ENCODE results near the gene ACSF3.
A peak's percentile ranks its signal among the peaks of the same experiment; 100 is the strongest.

Gene ACSF3

DNA sequence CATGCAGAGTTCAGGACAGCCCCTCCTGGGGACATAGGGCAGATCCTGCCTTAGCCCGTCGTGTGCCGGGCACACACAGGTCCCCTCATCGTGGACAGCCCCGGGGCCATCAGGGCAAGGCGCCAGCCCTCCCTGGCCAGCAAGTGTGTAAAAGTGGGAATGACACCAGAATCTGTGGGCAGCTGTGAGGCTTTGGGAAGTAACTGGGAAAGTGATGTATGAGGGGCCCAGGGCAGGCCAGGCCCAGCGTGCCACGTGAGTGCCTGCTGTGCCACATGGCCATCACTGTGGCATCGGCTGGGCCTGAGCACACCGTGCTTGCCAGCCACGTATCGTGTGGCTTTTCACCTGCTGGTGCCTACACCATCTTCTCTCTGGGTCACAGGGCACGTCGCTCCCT, 26.6 kb downstream of the ACSF3 start:
- Mint-ChIP-seq H3K4me3 (no peak overlapping the region), H3K4me1 (ENCODE audit: low read depth) (peaks cover 41% of the 10 kb centered on the region), H3K27ac (peak overlapping the region; percentile 50), H3K27me3 (no peaks in the 10 kb centered on the region), H3K36me3 (ENCODE audit: low read depth) (peaks cover 92% of the 10 kb centered on the region), H3K9me3 (no peaks in the 10 kb centered on the region)
- intact Hi-C loops (cut with micrococcal nuclease) = no loop called here

DNA sequence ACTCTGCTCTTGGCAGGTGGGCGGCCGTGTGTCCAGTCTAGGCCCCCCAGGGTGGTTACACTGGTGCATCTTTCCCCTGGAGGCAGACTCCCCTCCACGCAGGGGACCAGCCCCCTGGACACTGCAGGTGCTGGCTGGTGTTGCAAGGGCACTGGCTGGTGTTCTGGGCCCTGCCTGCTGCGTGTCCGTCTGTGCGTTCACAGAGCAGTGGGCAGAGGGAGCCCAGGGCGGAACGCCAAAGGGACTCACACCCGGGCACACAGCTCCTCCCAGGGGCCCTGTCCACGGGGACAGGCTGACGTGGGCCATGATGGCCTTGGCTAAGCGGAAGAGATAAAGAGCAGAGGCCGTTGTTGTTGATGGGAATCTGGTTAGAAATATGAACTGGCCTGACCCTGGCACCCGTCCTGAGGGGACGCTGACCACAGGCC, 27.3 kb downstream of the ACSF3 start:
- H3K4me1 Mint-ChIP-seq (ENCODE audit: low read depth) = peaks cover 34% of the 10 kb centered on the region
- H3K9me3 Mint-ChIP-seq = no peaks in the 10 kb centered on the region
- H3K27ac Mint-ChIP-seq = no peak overlapping the region
- H3K27me3 Mint-ChIP-seq = no peaks in the 10 kb centered on the region
- no peak overlapping the region for H3K4me3 Mint-ChIP-seq
- peaks cover 97% of the 10 kb centered on the region for H3K36me3 Mint-ChIP-seq (ENCODE audit: low read depth)
- intact Hi-C loops (cut with micrococcal nuclease) = no loop called here

- Mint-ChIP-seq H3K36me3 (ENCODE audit: low read depth) (peaks cover 95% of the 10 kb centered on the region), H3K27me3 (no peaks in the 10 kb centered on the region), H3K9me3 (no peaks in the 10 kb centered on the region), H3K4me1 (ENCODE audit: low read depth) (peaks cover 27% of the 10 kb centered on the region), H3K4me3 (no peak overlapping the region), H3K27ac (no peak overlapping the region)
- intact Hi-C loops (cut with micrococcal nuclease) = no loop called here
Observed at GRCh38 chr16:89121691-89122321, 28.2 kb downstream of the ACSF3 start.

DNA sequence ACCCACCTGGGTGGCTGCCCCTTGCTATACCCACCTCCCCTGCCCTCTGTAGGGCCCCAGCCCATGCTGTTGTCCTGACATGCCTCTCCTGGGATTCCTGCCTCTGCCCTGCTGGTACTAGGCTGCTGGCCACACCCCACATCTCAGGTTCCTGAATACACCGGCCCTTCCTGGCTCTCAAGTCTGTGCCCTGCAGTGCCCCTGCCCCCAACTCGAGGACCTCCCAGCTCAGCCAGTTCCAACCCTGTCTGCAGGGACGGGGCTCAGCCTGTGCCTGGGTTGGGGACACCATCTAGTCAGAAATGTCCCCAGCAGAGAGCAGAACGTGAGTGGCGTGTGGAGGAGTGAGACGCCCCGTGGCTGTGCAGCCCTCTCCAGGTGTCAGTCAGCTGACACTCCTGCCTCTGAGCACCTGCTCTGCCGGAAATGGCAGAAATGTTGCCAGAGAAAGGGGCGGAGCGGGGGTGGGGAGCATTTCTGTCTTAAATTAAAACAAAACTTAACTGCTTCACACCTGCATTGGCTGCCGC, 28.7 kb downstream of the ACSF3 start:
- H3K4me3 Mint-ChIP-seq = no peak overlapping the region
- intact Hi-C loops (cut with micrococcal nuclease) = no loop called here
- H3K27ac Mint-ChIP-seq = no peak overlapping the region
- H3K9me3 Mint-ChIP-seq = no peaks in the 10 kb centered on the region
- no peaks in the 10 kb centered on the region for H3K27me3 Mint-ChIP-seq
- peaks cover 21% of the 10 kb centered on the region for H3K4me1 Mint-ChIP-seq (ENCODE audit: low read depth)
- H3K36me3 Mint-ChIP-seq (ENCODE audit: low read depth) = peaks cover 95% of the 10 kb centered on the region

GRCh38 chr16:89123001-89123830, 29.6 kb downstream of the ACSF3 start:
- Mint-ChIP-seq H3K4me3 (no peak overlapping the region), H3K36me3 (ENCODE audit: low read depth) (peaks cover 93% of the 10 kb centered on the region), H3K27ac (no peak overlapping the region), H3K27me3 (no peaks in the 10 kb centered on the region), H3K4me1 (ENCODE audit: low read depth) (peaks cover 14% of the 10 kb centered on the region), H3K9me3 (no peaks in the 10 kb centered on the region)
- intact Hi-C loops (cut with micrococcal nuclease) = no loop called here

DNA sequence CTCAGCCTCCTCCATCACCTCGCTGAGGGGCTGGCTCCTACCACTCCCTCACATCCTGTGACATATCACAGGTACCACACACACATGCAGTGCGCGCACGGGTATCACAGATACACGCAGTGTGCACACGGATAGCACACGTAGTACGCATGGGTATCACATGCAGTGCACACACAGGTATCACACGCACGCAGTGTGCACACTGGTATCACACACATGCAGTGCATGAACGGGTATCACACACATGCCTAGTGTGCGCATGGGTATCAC, 30.1 kb downstream of the ACSF3 start:
- Mint-ChIP-seq H3K4me3 (no peak overlapping the region), H3K4me1 (ENCODE audit: low read depth) (peaks cover 9% of the 10 kb centered on the region), H3K27ac (no peak overlapping the region), H3K27me3 (no peaks in the 10 kb centered on the region), H3K9me3 (no peaks in the 10 kb centered on the region), H3K36me3 (ENCODE audit: low read depth) (peaks cover 93% of the 10 kb centered on the region)
- intact Hi-C loops (cut with micrococcal nuclease) = no loop called here

GRCh38 chr16:89129378-89129777, 35.7 kb downstream of the ACSF3 start:
- peaks cover 95% of the 10 kb centered on the region for H3K36me3 Mint-ChIP-seq (ENCODE audit: low read depth)
- no peaks in the 10 kb centered on the region for H3K27me3 Mint-ChIP-seq
- H3K4me3 Mint-ChIP-seq = no peak overlapping the region
- H3K9me3 Mint-ChIP-seq = peaks cover 16% of the 10 kb centered on the region
- H3K27ac Mint-ChIP-seq = no peak overlapping the region
- H3K4me1 Mint-ChIP-seq (ENCODE audit: low read depth) = no peaks in the 10 kb centered on the region
- intact Hi-C loops (cut with micrococcal nuclease) = no loop called here

GRCh38 chr16:89130448-89130847, 36.8 kb downstream of the ACSF3 start:
- Mint-ChIP-seq H3K4me1 (ENCODE audit: low read depth) (no peaks in the 10 kb centered on the region), H3K9me3 (peaks cover 16% of the 10 kb centered on the region), H3K27me3 (no peaks in the 10 kb centered on the region), H3K36me3 (ENCODE audit: low read depth) (peaks cover 95% of the 10 kb centered on the region), H3K4me3 (no peak overlapping the region), H3K27ac (no peak overlapping the region)
- intact Hi-C loops (cut with micrococcal nuclease) = no loop called here

DNA sequence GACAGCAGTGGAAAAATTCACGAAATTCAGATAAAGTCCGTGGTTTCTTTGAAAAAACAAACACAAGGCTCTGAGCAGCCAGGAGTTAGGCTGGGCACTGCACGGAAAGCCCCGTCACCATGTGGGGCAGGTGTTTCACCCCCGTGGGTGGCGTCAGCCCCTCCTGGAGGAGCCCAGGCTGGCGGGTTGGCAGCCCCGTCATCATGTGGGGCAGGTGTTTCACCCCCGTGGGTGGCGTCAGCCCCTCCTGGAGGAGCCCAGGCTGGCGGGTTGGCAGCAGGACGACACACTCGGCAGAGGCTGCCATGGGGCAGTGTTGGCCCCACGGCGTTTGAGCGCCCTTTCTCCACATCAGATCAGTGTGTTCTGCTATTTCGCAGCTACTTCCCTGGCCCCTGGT, 38.1 kb downstream of the ACSF3 start:
- peaks cover 16% of the 10 kb centered on the region for H3K9me3 Mint-ChIP-seq
- no peaks in the 10 kb centered on the region for H3K27me3 Mint-ChIP-seq
- H3K27ac Mint-ChIP-seq = no peak overlapping the region
- intact Hi-C loops (cut with micrococcal nuclease) = no loop called here
- H3K4me1 Mint-ChIP-seq (ENCODE audit: low read depth) = no peaks in the 10 kb centered on the region
- H3K4me3 Mint-ChIP-seq = no peak overlapping the region
- H3K36me3 Mint-ChIP-seq (ENCODE audit: low read depth) = peaks cover 98% of the 10 kb centered on the region

GRCh38 chr16:89132194-89133005, 38.7 kb downstream of the ACSF3 start:
- no peak overlapping the region for H3K27ac Mint-ChIP-seq
- no peaks in the 10 kb centered on the region for H3K27me3 Mint-ChIP-seq
- intact Hi-C loops (cut with micrococcal nuclease) = no loop called here
- H3K9me3 Mint-ChIP-seq = peaks cover 16% of the 10 kb centered on the region
- H3K36me3 Mint-ChIP-seq (ENCODE audit: low read depth) = peaks cover 98% of the 10 kb centered on the region
- no peak overlapping the region for H3K4me3 Mint-ChIP-seq
- no peaks in the 10 kb centered on the region for H3K4me1 Mint-ChIP-seq (ENCODE audit: low read depth)

GRCh38 chr16:89133457-89134127, 39.9 kb downstream of the ACSF3 start:
- intact Hi-C loops (cut with micrococcal nuclease) = no loop called here
- Mint-ChIP-seq H3K27ac (no peak overlapping the region), H3K9me3 (peaks cover 16% of the 10 kb centered on the region), H3K4me1 (ENCODE audit: low read depth) (no peaks in the 10 kb centered on the region), H3K27me3 (no peaks in the 10 kb centered on the region), H3K36me3 (ENCODE audit: low read depth) (peaks cover 93% of the 10 kb centered on the region), H3K4me3 (no peak overlapping the region)

GRCh38 chr16:89134269-89134668, 40.6 kb downstream of the ACSF3 start:
- no peaks in the 10 kb centered on the region for H3K27me3 Mint-ChIP-seq
- peaks cover 93% of the 10 kb centered on the region for H3K36me3 Mint-ChIP-seq (ENCODE audit: low read depth)
- H3K9me3 Mint-ChIP-seq = peaks cover 11% of the 10 kb centered on the region
- intact Hi-C loops (cut with micrococcal nuclease) = no loop called here
- H3K27ac Mint-ChIP-seq = no peak overlapping the region
- H3K4me3 Mint-ChIP-seq = no peak overlapping the region
- no peaks in the 10 kb centered on the region for H3K4me1 Mint-ChIP-seq (ENCODE audit: low read depth)

GRCh38 chr16:89135166-89135565, 41.5 kb downstream of the ACSF3 start:
- Mint-ChIP-seq H3K4me3 (no peak overlapping the region), H3K4me1 (ENCODE audit: low read depth) (no peaks in the 10 kb centered on the region), H3K9me3 (peaks cover 6% of the 10 kb centered on the region), H3K27me3 (no peaks in the 10 kb centered on the region), H3K36me3 (ENCODE audit: low read depth) (peaks cover 93% of the 10 kb centered on the region), H3K27ac (no peak overlapping the region)
- intact Hi-C loops (cut with micrococcal nuclease) = no loop called here
